ENCODE data around the gene COX4I1.
A peak's percentile ranks its signal among the peaks of the same experiment; 100 is the strongest.

The COX4I1 gene

DNA sequence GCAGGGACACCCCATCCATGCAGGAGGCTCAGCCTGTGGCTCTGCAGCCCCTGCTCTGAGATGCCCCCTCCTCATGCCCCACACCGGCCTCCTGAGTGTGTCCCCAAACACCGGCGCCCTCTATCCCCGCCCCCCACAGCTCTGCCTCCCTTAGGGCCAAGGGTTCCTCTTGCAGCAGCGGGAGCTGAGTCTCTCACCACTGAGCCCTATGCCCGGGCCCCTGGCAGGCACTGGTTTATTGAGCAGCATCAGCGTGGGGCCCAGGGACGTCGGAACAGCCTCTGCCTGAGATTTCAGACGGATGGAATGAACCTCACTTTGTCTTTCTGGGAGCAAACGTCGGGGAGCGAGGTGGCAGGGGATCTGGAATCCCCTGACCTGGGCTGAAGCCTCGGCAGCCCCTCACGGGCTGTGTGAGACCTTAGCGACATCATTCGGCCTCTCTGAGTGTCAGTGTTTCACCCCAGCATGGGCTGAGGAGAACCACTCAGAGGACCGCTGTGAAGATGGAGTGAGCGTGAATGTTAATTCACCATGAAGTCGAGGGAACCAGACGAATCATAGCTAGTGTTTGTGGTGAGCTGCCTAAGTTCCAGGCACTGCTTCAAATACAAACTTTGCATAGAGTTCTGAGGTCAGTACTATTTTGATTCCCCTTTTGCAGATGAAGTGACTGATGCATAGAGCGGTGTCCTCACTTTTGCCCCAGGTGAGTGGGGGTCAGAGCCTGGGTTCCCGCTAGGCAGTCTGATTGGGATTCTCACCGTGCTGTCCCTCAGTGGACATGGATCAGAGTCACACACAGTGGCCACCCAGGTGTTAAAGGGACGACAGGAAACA lies 43.3 kb upstream of the COX4I1 start:
- no peak overlapping the region for H3K9ac ChIP-seq (ENCODE audit: low read depth, low read length)
- H3K4me2 ChIP-seq (ENCODE audit: low read length), result no peak overlapping the region
- H3K4me3 ChIP-seq (ENCODE audit: low read length), result no peak overlapping the region
- no peaks in the 10 kb centered on the region for H3K36me3 ChIP-seq (ENCODE audit: insufficient read depth, low read length)
- H3K27me3 ChIP-seq (ENCODE audit: control insufficient read depth, insufficient read depth, low read length), result peaks cover 31% of the 10 kb centered on the region
- H3K9me3 ChIP-seq (replicated peaks; ENCODE audit: low read length), result no peaks in the 10 kb centered on the region
- H3K4me1 ChIP-seq (ENCODE audit: control insufficient read depth, insufficient read depth, low read length), result peaks cover 45% of the 10 kb centered on the region

DNA sequence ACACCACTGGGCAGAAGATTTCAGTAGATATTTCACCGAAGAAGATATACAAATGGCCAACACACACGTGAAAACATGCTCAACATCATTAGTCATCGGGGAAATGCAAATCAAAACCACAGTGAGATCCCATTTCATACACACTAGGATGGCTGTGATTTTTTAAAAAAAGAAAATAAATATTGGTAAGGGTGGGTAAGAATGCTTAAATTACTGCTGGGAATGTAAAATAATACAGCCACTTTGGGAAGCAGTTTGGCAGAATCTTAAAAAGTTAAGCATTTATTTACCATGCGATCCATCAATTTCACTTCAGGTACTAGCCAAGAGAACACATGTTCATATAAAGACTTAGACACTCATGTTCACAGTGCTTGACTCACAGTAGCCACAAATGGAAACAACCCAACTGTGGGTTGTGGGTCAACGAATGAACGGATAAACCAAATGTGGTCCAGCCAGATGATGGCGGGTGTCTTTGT lies 42.1 kb upstream of the COX4I1 start:
- Histone ChIP-seq H3K27me3 (ENCODE audit: control insufficient read depth, insufficient read depth, low read length) (peaks cover 32% of the 10 kb centered on the region), H3K4me3 (ENCODE audit: low read length) (no peak overlapping the region), H3K4me1 (ENCODE audit: control insufficient read depth, insufficient read depth, low read length) (peaks cover 33% of the 10 kb centered on the region), H3K9ac (ENCODE audit: low read depth, low read length) (no peak overlapping the region), H3K36me3 (ENCODE audit: insufficient read depth, low read length) (no peaks in the 10 kb centered on the region), H3K4me2 (ENCODE audit: low read length) (peak overlapping the region; percentile 37), H3K9me3 (replicated peaks; ENCODE audit: low read length) (no peaks in the 10 kb centered on the region)

DNA sequence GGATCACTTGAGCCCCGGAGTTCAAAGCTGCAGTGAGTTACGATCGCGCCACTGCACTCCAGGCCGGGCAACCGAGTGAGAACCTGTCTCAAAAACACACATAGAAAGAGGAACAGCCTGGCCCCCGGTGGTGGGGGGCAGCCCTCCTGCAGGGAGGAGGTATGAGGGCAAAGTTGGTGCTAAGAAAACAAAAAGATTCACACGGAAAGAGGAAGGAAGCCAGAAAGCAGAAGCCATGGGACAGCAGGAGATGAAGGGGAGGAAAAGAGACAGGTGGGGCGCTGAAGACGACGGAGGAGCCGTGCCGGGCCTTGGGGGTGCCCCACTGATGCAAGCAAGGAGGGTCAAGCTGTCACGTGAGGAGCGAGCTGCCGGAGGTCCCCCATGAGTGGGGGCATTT lies 40.4 kb upstream of the COX4I1 start:
- no peaks in the 10 kb centered on the region for H3K9me3 ChIP-seq (replicated peaks; ENCODE audit: low read length)
- peaks cover 22% of the 10 kb centered on the region for H3K4me1 ChIP-seq (ENCODE audit: control insufficient read depth, insufficient read depth, low read length)
- no peaks in the 10 kb centered on the region for H3K36me3 ChIP-seq (ENCODE audit: insufficient read depth, low read length)
- no peak overlapping the region for H3K9ac ChIP-seq (ENCODE audit: low read depth, low read length)
- no peak overlapping the region for H3K4me3 ChIP-seq (ENCODE audit: low read length)
- H3K27me3 ChIP-seq (ENCODE audit: control insufficient read depth, insufficient read depth, low read length), result peaks cover 39% of the 10 kb centered on the region
- H3K4me2 ChIP-seq (ENCODE audit: low read length), result no peak overlapping the region

DNA sequence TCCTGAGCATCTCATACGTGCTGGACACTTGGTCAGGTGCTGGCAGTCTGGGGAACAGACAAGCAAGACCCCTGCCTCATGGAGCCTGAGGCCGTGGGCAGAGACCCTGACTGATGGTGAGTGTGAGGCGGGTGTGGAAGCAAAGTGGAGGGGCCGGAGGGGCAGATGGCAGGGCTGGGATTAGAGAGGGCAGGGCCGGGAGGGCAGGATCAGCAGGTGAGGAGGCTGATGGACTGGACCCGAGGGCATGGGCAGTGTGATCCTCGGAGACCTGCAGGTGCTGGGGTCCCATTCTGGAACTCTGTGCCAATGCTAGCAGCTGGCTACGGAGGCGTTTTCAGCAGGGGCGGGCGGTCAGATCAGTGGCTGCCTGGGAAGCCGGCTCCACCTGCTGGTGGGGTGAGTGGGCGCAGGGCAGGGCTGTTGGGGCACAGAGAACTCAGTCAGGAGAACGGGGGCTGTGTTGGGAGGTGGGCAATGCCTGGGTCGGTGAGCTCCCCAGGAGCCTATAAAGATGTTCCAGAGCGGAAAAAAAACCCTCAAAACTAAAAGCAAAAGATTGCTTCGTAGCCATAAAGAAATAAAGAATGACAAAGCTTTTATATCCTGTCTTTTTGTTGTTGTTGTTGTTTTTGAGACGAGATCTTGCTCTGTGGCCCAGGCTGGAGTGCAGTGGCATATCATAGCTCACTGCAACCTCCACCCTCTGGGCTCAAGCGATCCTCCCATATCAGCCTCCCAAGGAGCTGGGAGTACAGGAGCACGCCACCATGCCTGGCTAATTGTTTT lies 39.7 kb upstream of the COX4I1 start:
- Histone ChIP-seq H3K9ac (ENCODE audit: low read depth, low read length) (no peak overlapping the region), H3K27me3 (ENCODE audit: control insufficient read depth, insufficient read depth, low read length) (peaks cover 37% of the 10 kb centered on the region), H3K4me2 (ENCODE audit: low read length) (no peak overlapping the region), H3K36me3 (ENCODE audit: insufficient read depth, low read length) (no peaks in the 10 kb centered on the region), H3K9me3 (replicated peaks; ENCODE audit: low read length) (no peaks in the 10 kb centered on the region), H3K4me3 (ENCODE audit: low read length) (no peak overlapping the region), H3K4me1 (ENCODE audit: control insufficient read depth, insufficient read depth, low read length) (peaks cover 22% of the 10 kb centered on the region)

DNA sequence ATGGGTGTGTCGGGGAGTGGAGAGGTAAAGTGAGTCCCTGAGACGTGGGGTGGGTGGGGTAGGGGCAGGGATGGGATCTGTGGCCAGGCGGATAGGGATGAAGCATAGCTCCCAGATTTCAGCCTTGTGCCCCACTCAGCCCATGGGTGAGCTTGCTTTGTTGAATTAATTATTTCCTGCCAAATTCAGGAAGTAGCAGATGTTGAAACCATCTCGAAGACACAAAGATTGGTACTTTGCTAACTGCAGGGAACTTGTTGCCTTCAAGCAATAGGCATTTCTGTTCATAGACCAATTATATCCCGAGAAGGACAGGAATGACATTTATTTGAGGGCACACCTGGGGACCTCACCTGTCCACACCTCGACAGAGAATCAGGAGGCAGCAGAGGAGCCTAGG lies 37.6 kb upstream of the COX4I1 start:
- no peak overlapping the region for H3K4me3 ChIP-seq (ENCODE audit: low read length)
- H3K9ac ChIP-seq (ENCODE audit: low read depth, low read length), result no peak overlapping the region
- H3K4me2 ChIP-seq (ENCODE audit: low read length), result no peak overlapping the region
- H3K27me3 ChIP-seq (ENCODE audit: control insufficient read depth, insufficient read depth, low read length), result peaks cover 40% of the 10 kb centered on the region
- peaks cover 16% of the 10 kb centered on the region for H3K4me1 ChIP-seq (ENCODE audit: control insufficient read depth, insufficient read depth, low read length)
- no peaks in the 10 kb centered on the region for H3K9me3 ChIP-seq (replicated peaks; ENCODE audit: low read length)
- no peaks in the 10 kb centered on the region for H3K36me3 ChIP-seq (ENCODE audit: insufficient read depth, low read length)

DNA sequence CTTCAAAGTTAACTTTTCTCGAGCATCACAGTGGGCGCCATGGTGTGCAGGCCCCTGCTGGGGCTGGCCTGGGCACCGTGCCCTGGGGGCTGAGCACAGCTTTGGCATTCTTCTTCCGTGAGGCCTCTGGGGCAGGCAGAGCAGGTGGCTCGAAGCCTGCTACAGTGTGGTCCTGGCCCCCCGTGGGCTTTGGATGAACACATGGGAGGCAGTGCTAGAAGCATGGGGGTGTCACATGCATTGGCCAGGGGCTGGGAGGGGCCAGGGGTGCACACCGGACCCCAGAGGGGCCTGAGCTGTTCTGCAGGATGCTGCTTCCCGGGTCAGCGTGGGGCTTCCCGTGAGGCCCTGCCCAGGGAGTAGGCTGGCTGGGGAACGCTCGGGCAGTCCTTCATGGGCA lies 36.5 kb upstream of the COX4I1 start:
- Histone ChIP-seq H3K27me3 (ENCODE audit: control insufficient read depth, insufficient read depth, low read length) (peaks cover 40% of the 10 kb centered on the region), H3K9me3 (replicated peaks; ENCODE audit: low read length) (no peaks in the 10 kb centered on the region)

DNA sequence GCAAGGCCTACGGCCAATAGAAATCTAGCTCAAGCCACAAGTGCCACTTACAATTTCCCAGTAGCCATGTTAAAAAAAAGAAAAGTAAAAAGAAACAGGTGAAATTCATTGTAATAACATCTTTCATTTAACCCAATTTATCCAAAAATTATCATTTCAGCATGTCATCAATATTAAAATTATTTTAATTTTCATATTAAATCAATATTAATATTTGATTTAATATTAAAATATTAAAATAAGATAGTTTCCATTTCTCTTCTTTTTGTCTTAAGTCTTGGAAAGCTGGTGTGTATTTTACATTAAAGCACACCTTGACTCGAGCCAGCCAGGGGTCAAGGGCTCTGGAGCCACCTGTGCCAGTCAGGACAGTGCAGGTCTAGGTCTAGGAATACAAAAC lies 35.9 kb upstream of the COX4I1 start:
- Histone ChIP-seq H3K4me3 (ENCODE audit: low read length) (no peak overlapping the region), H3K4me2 (ENCODE audit: low read length) (no peak overlapping the region), H3K36me3 (ENCODE audit: insufficient read depth, low read length) (no peaks in the 10 kb centered on the region), H3K9me3 (replicated peaks; ENCODE audit: low read length) (no peaks in the 10 kb centered on the region), H3K27me3 (ENCODE audit: control insufficient read depth, insufficient read depth, low read length) (peaks cover 40% of the 10 kb centered on the region), H3K4me1 (ENCODE audit: control insufficient read depth, insufficient read depth, low read length) (peaks cover 17% of the 10 kb centered on the region), H3K9ac (ENCODE audit: low read depth, low read length) (no peak overlapping the region)

More for the DNA sequence above, 36.5 kb upstream of the COX4I1 start:
- Histone ChIP-seq H3K4me3 (ENCODE audit: low read length) (no peak overlapping the region), H3K4me1 (ENCODE audit: control insufficient read depth, insufficient read depth, low read length) (peaks cover 14% of the 10 kb centered on the region), H3K9ac (ENCODE audit: low read depth, low read length) (no peak overlapping the region), H3K36me3 (ENCODE audit: insufficient read depth, low read length) (no peaks in the 10 kb centered on the region), H3K4me2 (ENCODE audit: low read length) (no peak overlapping the region)

DNA sequence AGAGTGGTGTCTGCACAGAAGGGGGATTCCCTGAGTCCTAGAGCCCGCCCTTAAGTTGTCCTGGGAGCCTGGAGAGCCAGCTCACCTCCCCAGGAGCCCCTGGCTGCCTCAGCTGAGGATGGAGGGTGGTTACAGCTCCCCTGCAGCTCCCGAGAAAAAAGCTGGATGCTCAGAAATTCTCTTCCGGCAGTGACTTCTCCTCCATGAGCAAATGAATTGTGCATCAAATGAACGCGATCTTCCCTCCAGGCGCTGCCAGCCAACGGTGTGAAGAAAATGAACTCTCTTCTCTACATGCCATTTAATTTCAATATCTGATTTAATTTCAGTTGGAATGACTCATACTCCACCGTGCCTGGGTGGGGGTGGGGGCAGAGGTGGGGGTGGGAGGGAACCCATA lies 34.3 kb upstream of the COX4I1 start:
- no peak overlapping the region for H3K4me3 ChIP-seq (ENCODE audit: low read length)

DNA sequence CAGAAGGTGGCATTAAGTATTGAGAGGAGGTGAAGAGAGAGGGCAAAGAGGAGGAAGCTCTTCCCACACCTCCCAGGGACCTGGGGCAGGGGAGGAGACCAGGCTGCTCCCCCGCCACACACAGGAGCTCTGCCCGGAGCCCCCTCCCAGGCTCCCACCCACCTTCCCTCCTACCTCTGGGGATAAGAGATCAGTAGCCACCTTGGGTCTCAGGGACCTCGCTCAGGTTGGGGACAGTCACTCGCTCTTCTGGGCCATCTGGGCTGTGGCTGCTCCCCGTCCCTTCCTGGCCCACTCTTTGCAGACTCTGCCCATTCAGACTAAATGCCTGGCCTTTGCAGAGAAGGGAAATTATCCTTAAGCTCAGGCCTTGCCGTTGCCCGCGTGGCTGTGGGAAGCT lies 33.7 kb upstream of the COX4I1 start:
- Histone ChIP-seq H3K9ac (ENCODE audit: low read depth, low read length) (no peak overlapping the region), H3K4me3 (ENCODE audit: low read length) (no peak overlapping the region), H3K4me2 (ENCODE audit: low read length) (no peak overlapping the region), H3K27me3 (ENCODE audit: control insufficient read depth, insufficient read depth, low read length) (peaks cover 25% of the 10 kb centered on the region), H3K4me1 (ENCODE audit: control insufficient read depth, insufficient read depth, low read length) (peaks cover 17% of the 10 kb centered on the region), H3K36me3 (ENCODE audit: insufficient read depth, low read length) (peaks cover 3% of the 10 kb centered on the region), H3K9me3 (replicated peaks; ENCODE audit: low read length) (no peaks in the 10 kb centered on the region)

More for the DNA sequence above, 34.3 kb upstream of the COX4I1 start:
- H3K36me3 ChIP-seq (ENCODE audit: insufficient read depth, low read length), result no peaks in the 10 kb centered on the region
- H3K27me3 ChIP-seq (ENCODE audit: control insufficient read depth, insufficient read depth, low read length), result peaks cover 31% of the 10 kb centered on the region
- no peaks in the 10 kb centered on the region for H3K9me3 ChIP-seq (replicated peaks; ENCODE audit: low read length)
- no peak overlapping the region for H3K4me2 ChIP-seq (ENCODE audit: low read length)
- no peak overlapping the region for H3K9ac ChIP-seq (ENCODE audit: low read depth, low read length)
- peaks cover 17% of the 10 kb centered on the region for H3K4me1 ChIP-seq (ENCODE audit: control insufficient read depth, insufficient read depth, low read length)

DNA sequence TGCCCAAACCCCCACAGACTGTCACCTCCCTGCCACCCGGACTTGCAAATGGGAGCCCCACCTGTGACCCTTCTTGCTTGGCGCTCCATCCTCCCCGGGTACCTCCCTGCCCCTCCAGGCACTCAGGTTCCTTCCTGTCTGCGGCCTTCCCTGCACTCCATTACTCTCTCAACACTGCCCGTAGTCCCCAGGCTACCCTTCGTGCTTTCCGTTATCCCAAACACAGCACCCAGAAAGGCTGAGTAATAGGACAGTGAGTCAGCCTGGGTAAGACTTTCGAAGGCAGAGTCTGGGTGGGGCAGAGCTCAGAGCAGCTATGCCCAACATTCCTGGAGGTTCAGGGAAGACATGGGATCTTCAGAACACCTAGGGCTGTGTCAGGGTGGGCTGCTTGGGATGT lies 32.0 kb upstream of the COX4I1 start:
- Histone ChIP-seq H3K4me2 (ENCODE audit: low read length) (peak overlapping the region; percentile 55), H3K27me3 (ENCODE audit: control insufficient read depth, insufficient read depth, low read length) (peaks cover 14% of the 10 kb centered on the region), H3K4me1 (ENCODE audit: control insufficient read depth, insufficient read depth, low read length) (peaks cover 17% of the 10 kb centered on the region), H3K9ac (ENCODE audit: low read depth, low read length) (peak overlapping the region; percentile 26), H3K36me3 (ENCODE audit: insufficient read depth, low read length) (peaks cover 5% of the 10 kb centered on the region), H3K4me3 (ENCODE audit: low read length) (no peak overlapping the region), H3K9me3 (replicated peaks; ENCODE audit: low read length) (no peaks in the 10 kb centered on the region)

DNA sequence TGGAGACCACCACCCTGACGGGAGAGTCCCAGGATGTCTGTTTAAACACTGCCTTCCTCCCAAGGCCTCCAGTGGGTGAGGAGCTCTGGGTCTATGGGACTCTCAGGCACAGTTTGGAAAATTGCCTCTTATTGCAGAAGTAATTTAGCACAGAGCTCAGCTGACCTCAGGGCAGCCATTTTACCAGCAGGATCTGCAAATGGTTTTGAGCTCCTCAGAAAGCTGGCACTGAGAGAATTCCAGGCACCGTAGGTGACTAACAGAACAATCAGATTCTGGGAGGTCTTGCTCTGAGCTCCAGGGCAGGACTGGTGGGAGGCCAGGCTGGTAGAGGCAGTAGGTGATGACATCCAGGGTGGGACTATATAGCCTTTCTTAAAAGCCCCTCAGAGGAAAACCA lies 31.3 kb upstream of the COX4I1 start:
- H3K9me3 ChIP-seq (replicated peaks; ENCODE audit: low read length), result no peaks in the 10 kb centered on the region
- peaks cover 7% of the 10 kb centered on the region for H3K27me3 ChIP-seq (ENCODE audit: control insufficient read depth, insufficient read depth, low read length)
- H3K4me1 ChIP-seq (ENCODE audit: control insufficient read depth, insufficient read depth, low read length), result peaks cover 17% of the 10 kb centered on the region
- no peak overlapping the region for H3K4me3 ChIP-seq (ENCODE audit: low read length)
- H3K9ac ChIP-seq (ENCODE audit: low read depth, low read length), result no peak overlapping the region
- peak overlapping the region; percentile 6 for H3K4me2 ChIP-seq (ENCODE audit: low read length)
- peaks cover 5% of the 10 kb centered on the region for H3K36me3 ChIP-seq (ENCODE audit: insufficient read depth, low read length)
